ENCODE results near the gene GPR107.

GRCh38 chr9:130030651-130031127 is 23.0 kb upstream of the GPR107 start:
- TF ChIP-seq SUZ12 (IDR thresholded peaks at IDR 0.05; ENCODE audit: extremely low read depth, insufficient read depth, insufficient read length) (no peak), YY1 (IDR thresholded peaks at IDR 0.05; ENCODE audit: insufficient read depth, insufficient read length) (no peak)

Data from NT2/D1 (cell line).